Brain microvascular endothelial cell (primary cell): ENCODE data around the gene TMEM250.
"Not testable (repeated sequence)": the region's sequence is repeated elsewhere in the genome, so short reads cannot be mapped to it uniquely, and the experiment has no call there.

Experiments
- DNase-seq: peaks from one replicate; pipeline ENCODE4 v3.0.0-alpha.2; 2020
- H3K27ac ChIP-seq: fragments of 250-450 bp; sonication (Bioruptor Pico); 2 replicates; pipeline ENCODE4 v1.5.1; 2020; ENCODE audit warnings: mild to moderate bottlenecking, moderate library complexity
- H3K27me3 ChIP-seq: fragments of 250-450 bp; sonication (Bioruptor Pico); replicated peaks from 2 replicates; pipeline ENCODE4 v1.5.1; 2020; ENCODE audit warnings: mild to moderate bottlenecking
- H3K36me3 ChIP-seq: fragments of 250-450 bp; sonication (Bioruptor Pico); replicated peaks from 2 replicates; pipeline ENCODE4 v1.5.1; 2020; ENCODE audit warnings: mild to moderate bottlenecking
- H3K4me3 ChIP-seq: 2 replicates; pipeline ENCODE4 v1.5.1; 2011; ENCODE audit warnings: low read depth, mild to moderate bottlenecking, control low read depth, low read length, moderate library complexity
- CTCF ChIP-seq: IDR thresholded peaks from 2 replicates; pipeline ENCODE4 v1.5.1; 2011; ENCODE audit warnings: low read depth, mild to moderate bottlenecking, moderate library complexity, low read length, control low read depth, inconsistent platforms; ENCODE audit errors: missing control alignments
- in situ Hi-C: cut with HindIII; loops from 2 replicates; pipeline ENCODE4 v1.10.0; 2017; ENCODE audit warnings: low sequenced_read_pairs, low pct_ligation_motif_present

Gene TMEM250

GRCh38 chr9:136152931-136153330, 34.3 kb upstream of the TMEM250 start:
- no peak for DNase-seq
- Histone ChIP-seq H3K36me3 (no peaks in the 10 kb centered on the region), H3K27ac (no peak overlapping the region), H3K27me3 (peaks cover 15% of the 10 kb centered on the region), H3K4me3 (no peak overlapping the region)
- no peak for TF ChIP-seq CTCF
- in situ Hi-C loops: no loop called here

GRCh38 chr9:136152543-136152866, 33.8 kb upstream of the TMEM250 start:
- in situ Hi-C loops: no loop called here
- Histone ChIP-seq H3K27me3 (peaks cover 17% of the 10 kb centered on the region), H3K36me3 (no peaks in the 10 kb centered on the region), H3K4me3 (no peak overlapping the region), H3K27ac (no peak overlapping the region)
- no peak for TF ChIP-seq CTCF
- DNase-seq: no peak

GRCh38 chr9:136151848-136152542, 33.3 kb upstream of the TMEM250 start:
- Histone ChIP-seq H3K27ac (no peak overlapping the region), H3K36me3 (no peaks in the 10 kb centered on the region), H3K27me3 (peaks cover 21% of the 10 kb centered on the region), H3K4me3 (no peak overlapping the region)
- no peak for TF ChIP-seq CTCF
- no peak for DNase-seq
- in situ Hi-C loops: no loop called here

GRCh38 chr9:136151214-136151804, 32.6 kb upstream of the TMEM250 start:
- no peak for DNase-seq
- peaks cover 20% of the 10 kb centered on the region for H3K27me3 ChIP-seq
- H3K27ac ChIP-seq: no peak overlapping the region
- H3K36me3 ChIP-seq: no peaks in the 10 kb centered on the region
- in situ Hi-C loops: no loop called here
- no peak for TF ChIP-seq CTCF
- H3K4me3 ChIP-seq: no peak overlapping the region

GRCh38 chr9:136150664-136151213, 32.1 kb upstream of the TMEM250 start:
- peaks cover 19% of the 10 kb centered on the region for H3K27me3 ChIP-seq
- H3K36me3 ChIP-seq, in situ Hi-C loops, H3K27ac ChIP-seq, DNase-seq, H3K4me3 ChIP-seq: not testable (repeated sequence)

GRCh38 chr9:136149853-136150252, 31.2 kb upstream of the TMEM250 start:
- no peak for TF ChIP-seq CTCF
- in situ Hi-C loops: no loop called here
- peaks cover 16% of the 10 kb centered on the region for H3K27me3 ChIP-seq

More at GRCh38 chr9:136149853-136150252, 31.2 kb upstream of the TMEM250 start:
- no peak overlapping the region for H3K4me3 ChIP-seq
- DNase-seq: no peak
- H3K27ac ChIP-seq: no peak overlapping the region
- H3K36me3 ChIP-seq: no peaks in the 10 kb centered on the region
